ENCODE results near the gene EGFL6. TPM values are rescaled to one million over a fixed set of nuclear protein-coding genes. Genes with fewer than 3 reads are reported as not detected.

The EGFL6 gene
- polyA plus RNA-seq, 1 donor (not counting 4 experiments of a cell fraction or from before 2014, with no cell fraction given), result 0.38 TPM

DNA sequence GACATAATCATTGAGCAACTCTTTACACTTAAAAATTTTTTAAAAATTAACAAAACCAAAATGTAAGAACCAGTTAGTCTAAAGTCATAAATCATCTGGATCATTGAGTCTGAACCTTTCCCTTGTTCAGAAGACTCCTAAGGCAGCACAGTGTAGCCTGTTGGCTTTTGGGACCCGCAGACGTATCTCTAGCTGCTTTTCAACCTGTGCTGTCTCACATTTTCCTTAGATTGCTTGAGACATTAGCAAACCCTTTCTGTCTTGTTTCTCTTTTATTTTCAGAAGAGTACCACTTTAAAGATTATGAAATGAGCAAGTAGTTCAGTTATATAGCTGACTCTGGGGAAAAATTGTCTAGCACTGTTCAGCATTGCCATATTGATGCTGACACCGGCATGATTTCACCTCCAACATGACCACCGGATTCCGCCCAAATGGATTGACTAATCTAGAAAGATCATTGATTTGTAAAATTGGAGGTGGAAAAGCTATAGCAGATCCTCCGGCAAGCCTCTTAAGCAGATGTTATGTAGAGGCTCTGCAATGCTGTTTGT, 92.4 kb downstream of the EGFL6 start:
- Histone ChIP-seq H3K4me2 (ENCODE audit: control insufficient read depth, extremely low read depth, insufficient read depth, low read depth, low read length) (no peak overlapping the region), H4K20me1 (ENCODE audit: control insufficient read depth, extremely low read depth, insufficient read depth, low read length) (no peaks in the 10 kb centered on the region), H2AFZ (ENCODE audit: control insufficient read depth, low read length) (no peak overlapping the region), H3K9me1 (ENCODE audit: control insufficient read depth, extremely low read depth, insufficient read depth, low read length) (no peaks in the 10 kb centered on the region), H3K4me1 (ENCODE audit: control insufficient read depth, extremely low read depth, insufficient read depth, low read length) (peaks cover 3% of the 10 kb centered on the region), H3K27me3 (ENCODE audit: control insufficient read depth, extremely low read depth, insufficient read depth, low read length) (no peaks in the 10 kb centered on the region), H3K9me3 (ENCODE audit: control insufficient read depth, low read depth, low read length) (no peaks in the 10 kb centered on the region), H3K9ac (ENCODE audit: control insufficient read depth, extremely low read depth, insufficient read depth, low read length) (no peak overlapping the region), H3K79me2 (ENCODE audit: control insufficient read depth, insufficient read depth, low read length) (no peaks in the 10 kb centered on the region), H3K27ac (ENCODE audit: control insufficient read depth, insufficient read depth, low read length) (no peak overlapping the region), H3K36me3 (ENCODE audit: control insufficient read depth in 2 of 2, extremely low read depth in 1 of 2, insufficient read depth in 2 of 2, low read length in 2 of 2) (peaks cover 0 to 2% of the 10 kb centered on the region in 2 experiments), H3K4me3 (ENCODE audit: control insufficient read depth in 2 of 3, extremely low read depth in 1 of 3, insufficient read depth in 2 of 3, low read depth in 1 of 3, low read length in 3 of 3) (no peak overlapping the region)
- DNase-seq (ENCODE audit: low read depth, low spot score) (no peak), FAIRE-seq (no peak)
- dilution Hi-C loops (cut with MboI; ENCODE audit: extremely low pct_ligation_motif_present, low sequenced_read_pairs), result no loop called here
- TF ChIP-seq, protein P1, sequence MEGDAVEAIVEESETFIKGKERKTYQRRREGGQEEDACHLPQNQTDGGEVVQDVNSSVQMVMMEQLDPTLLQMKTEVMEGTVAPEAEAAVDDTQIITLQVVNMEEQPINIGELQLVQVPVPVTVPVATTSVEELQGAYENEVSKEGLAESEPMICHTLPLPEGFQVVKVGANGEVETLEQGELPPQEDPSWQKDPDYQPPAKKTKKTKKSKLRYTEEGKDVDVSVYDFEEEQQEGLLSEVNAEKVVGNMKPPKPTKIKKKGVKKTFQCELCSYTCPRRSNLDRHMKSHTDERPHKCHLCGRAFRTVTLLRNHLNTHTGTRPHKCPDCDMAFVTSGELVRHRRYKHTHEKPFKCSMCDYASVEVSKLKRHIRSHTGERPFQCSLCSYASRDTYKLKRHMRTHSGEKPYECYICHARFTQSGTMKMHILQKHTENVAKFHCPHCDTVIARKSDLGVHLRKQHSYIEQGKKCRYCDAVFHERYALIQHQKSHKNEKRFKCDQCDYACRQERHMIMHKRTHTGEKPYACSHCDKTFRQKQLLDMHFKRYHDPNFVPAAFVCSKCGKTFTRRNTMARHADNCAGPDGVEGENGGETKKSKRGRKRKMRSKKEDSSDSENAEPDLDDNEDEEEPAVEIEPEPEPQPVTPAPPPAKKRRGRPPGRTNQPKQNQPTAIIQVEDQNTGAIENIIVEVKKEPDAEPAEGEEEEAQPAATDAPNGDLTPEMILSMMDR (optimal IDR thresholded peaks at IDR 0.05 in 1 of 3, IDR thresholded peaks at IDR 0.05 in 1 of 3, conservative IDR thresholded peaks at IDR 0.05 in 1 of 3; ENCODE audit: extremely low read depth in 1 of 3, insufficient read depth in 2 of 3, low read length in 3 of 3), result no peak
- no peak for TF ChIP-seq EZH2 (IDR thresholded peaks at IDR 0.05; ENCODE audit: low read length)

GRCh38 chrX:13662355-13662791, 93.0 kb downstream of the EGFL6 start:
- Histone ChIP-seq H4K20me1 (ENCODE audit: control insufficient read depth, extremely low read depth, insufficient read depth, low read length) (no peaks in the 10 kb centered on the region), H2AFZ (ENCODE audit: control insufficient read depth, low read length) (no peak overlapping the region), H3K79me2 (ENCODE audit: control insufficient read depth, insufficient read depth, low read length) (no peaks in the 10 kb centered on the region), H3K4me1 (ENCODE audit: control insufficient read depth, extremely low read depth, insufficient read depth, low read length) (peaks cover 3% of the 10 kb centered on the region), H3K9ac (ENCODE audit: control insufficient read depth, extremely low read depth, insufficient read depth, low read length) (no peak overlapping the region), H3K27ac (ENCODE audit: control insufficient read depth, insufficient read depth, low read length) (no peak overlapping the region), H3K36me3 (ENCODE audit: control insufficient read depth in 2 of 2, extremely low read depth in 1 of 2, insufficient read depth in 2 of 2, low read length in 2 of 2) (peaks cover 0 to 2% of the 10 kb centered on the region in 2 experiments), H3K4me2 (ENCODE audit: control insufficient read depth, extremely low read depth, insufficient read depth, low read depth, low read length) (no peak overlapping the region), H3K9me1 (ENCODE audit: control insufficient read depth, extremely low read depth, insufficient read depth, low read length) (no peaks in the 10 kb centered on the region), H3K27me3 (ENCODE audit: control insufficient read depth, extremely low read depth, insufficient read depth, low read length) (no peaks in the 10 kb centered on the region), H3K4me3 (ENCODE audit: control insufficient read depth in 2 of 3, extremely low read depth in 1 of 3, insufficient read depth in 2 of 3, low read depth in 1 of 3, low read length in 3 of 3) (no peak overlapping the region), H3K9me3 (ENCODE audit: control insufficient read depth, low read depth, low read length) (no peaks in the 10 kb centered on the region)
- TF ChIP-seq, protein P1 (optimal IDR thresholded peaks at IDR 0.05 in 1 of 3, IDR thresholded peaks at IDR 0.05 in 1 of 3, conservative IDR thresholded peaks at IDR 0.05 in 1 of 3; ENCODE audit: extremely low read depth in 1 of 3, insufficient read depth in 2 of 3, low read length in 3 of 3), result no peak
- no peak for TF ChIP-seq EZH2 (IDR thresholded peaks at IDR 0.05; ENCODE audit: low read length)
- FAIRE-seq (no peak), DNase-seq (ENCODE audit: low read depth, low spot score) (no peak)
- dilution Hi-C loops (cut with MboI; ENCODE audit: extremely low pct_ligation_motif_present, low sequenced_read_pairs), result no loop called here

Measured in keratinocyte (primary cell).